Epithelial cell of prostate (primary cell): ENCODE results near the gene CLIC4.

Experiments used
- DNase-seq: peaks from one replicate; pipeline ENCODE4 v3.0.0-alpha.2; 2011; ENCODE audit warnings: low read depth, low spot score
- H3K27ac ChIP-seq: fragments of 450-650 bp; 2 replicates; pipeline ENCODE4 v1.5.1; 2017; ENCODE audit warnings: mild to moderate bottlenecking

Gene CLIC4

DNA sequence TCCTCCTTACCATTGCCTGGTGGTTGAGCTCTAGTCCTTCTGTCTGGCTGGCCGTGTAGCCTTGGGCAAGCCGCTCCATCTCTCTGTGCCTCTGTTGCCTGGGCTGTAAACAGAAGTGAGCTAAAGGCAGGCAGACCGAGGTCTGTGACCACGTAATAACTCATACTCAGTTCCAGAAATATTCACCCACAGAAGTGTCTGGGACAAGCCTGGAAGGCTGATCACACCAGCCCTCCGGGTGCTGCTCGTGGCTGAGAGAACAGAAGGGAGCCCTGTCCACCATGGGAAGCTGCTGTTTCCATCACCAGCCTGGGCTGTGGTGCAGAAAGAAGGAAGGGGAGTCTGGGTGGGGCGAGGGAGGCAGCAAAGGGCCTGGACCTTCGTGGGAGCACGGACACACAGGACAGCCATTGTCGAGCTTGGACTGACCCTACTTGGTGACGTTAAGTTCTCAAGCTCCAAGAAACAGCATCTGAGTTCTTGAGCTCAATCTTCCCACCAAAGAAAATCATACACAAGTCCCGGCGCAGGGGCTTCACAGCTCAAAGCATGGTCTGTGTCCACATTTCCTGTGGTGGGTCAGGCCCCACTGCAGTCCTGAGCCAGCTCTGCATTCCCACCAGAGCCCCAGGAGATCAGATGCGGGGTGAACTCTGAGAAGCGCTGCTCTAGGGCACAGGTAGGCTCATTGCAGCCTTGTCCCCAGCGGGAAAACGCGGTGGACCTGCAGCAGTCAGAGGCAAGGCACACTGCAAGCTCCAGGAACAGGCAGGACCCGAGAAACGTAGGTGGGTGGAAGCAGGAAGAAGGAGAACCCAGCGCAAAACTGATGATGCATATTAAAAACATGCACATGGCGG, 123.0 kb downstream of the CLIC4 start:
- no peak overlapping the region for H3K27ac ChIP-seq
- no peak for DNase-seq

DNA sequence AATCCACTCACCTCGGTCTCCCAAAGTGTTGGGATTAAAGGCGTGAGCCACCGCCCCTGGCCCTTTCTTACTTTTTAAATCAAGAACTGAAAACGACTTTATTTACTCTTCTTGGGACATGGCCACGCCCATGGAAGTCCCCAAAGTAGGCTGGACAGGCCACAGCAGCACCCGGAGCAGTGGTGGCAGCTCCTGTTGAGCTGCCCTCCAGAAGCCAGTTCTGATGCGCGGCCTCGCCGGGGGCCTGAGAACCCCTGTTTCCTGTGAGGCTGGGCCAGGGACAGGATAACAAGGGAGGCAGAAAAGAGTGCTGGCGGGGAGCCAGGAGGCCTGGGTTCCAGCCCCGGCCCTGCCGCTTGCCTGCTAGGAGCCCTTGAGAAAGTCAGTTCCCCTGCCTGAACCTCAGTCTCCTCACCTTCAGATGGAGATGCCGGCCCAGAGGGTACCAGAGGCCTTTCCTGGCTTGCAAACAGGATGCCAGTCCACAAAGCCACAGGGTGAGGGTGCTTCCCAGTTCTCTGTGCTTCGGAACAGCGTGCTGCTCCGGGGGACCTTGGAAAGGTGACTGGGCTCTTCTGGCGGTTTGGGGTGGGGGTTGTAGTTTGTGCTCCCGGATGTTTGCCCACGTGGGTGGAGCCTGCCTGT, 125.4 kb downstream of the CLIC4 start:
- no peak for DNase-seq
- H3K27ac ChIP-seq = no peak overlapping the region

GRCh38 chr1:24871306-24871901, 126.2 kb downstream of the CLIC4 start:
- DNase-seq = no peak
- no peak overlapping the region for H3K27ac ChIP-seq

DNA sequence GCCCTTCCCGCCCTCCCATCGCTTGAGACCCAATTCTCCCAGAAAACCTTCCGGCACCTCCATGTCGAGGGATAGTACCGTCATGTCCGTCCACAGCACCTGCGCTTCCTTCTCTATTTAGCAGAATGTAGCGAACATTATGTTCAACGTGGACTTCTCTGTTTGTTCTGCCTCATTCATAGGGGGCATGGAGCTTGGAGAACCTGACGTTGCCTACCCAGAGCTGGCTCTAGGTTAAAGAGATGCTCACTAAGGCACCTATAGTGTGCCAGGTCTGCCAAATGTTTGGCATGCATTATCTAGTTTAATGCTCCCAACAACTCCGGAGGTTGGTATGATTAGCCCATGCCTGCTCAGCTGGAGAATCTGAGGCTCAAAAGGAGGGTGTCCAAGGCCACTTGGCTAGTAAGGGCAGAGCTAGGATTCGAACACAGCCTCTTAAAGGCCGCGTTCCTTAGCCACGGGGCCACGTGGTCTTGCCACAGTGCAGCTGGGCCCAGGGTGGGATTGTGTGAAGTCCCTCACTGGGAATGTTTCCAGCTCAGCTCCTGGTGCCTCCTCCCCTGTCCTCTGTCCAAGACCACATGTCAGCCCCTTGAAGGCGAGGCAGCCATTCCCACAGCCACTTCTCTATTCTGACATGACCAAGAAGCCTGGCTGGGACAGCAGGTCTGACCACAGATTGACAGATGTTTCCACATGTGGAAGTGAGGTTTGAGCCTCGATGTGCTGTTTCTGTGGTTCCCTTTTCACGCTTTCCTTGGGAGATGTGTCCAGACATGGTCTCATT, 127.0 kb downstream of the CLIC4 start:
- H3K27ac ChIP-seq = no peak overlapping the region
- DNase-seq = no peak

DNA sequence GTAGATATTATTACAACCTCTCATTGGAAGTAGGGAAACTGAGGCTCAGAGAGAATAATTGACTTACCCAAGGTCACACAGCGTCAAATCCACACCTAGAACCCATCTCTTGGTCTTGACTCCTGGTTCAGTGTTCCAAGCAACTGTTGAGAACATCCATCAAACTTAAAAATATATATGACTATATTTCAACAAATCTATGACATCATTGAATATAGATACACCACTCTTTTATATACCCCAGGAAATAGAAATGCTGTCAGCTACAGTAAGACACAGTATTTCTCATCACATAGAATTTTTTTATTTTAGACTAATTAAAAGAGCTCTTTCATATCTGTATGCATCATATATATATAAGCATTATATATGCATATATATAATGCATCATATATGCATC, 127.9 kb downstream of the CLIC4 start:
- DNase-seq = no peak
- no peak overlapping the region for H3K27ac ChIP-seq

DNA sequence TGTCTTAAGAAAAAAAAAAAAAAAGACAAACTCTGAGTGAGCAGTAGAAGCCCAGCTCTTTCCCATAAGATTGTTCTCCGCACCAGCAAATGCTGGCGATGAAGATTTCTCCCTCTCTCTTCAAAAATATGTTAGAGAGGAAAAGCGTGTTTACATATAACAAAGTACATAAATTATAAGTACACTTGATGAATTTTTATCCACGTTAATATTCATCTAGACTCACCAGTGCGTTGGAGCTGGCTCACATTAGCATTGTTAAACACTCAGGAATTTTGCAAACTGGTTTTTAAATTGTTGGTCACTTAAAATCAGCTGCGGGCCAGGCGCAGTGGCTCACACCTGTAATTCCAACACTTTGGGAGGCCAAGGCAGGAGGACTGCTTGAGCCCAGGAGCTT, 128.8 kb downstream of the CLIC4 start:
- no peak for DNase-seq
- H3K27ac ChIP-seq = no peak overlapping the region

- DNase-seq = no peak
These were observed 129.5 kb downstream of the CLIC4 start for GRCh38 chr1:24874611-24875234.

DNA sequence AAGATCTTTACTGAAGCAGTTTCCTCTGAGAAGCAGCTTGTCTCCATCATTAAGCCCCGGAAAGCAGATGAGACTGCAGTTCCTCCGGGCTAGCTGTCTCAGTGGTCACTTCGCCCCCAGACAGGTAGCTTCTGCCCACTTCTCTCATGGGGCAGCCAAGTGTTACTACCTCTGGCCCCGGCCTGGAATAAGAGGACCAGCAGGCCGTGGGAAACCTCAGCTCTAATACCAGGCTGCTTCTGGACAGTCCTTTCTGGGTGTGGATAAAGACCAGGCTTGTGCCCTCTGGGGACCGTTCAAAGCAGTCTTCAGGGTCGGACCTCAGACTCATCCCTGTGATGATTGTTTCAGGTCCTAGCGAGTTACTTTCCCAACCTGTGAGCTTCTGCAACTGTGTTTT, 130.0 kb downstream of the CLIC4 start:
- H3K27ac ChIP-seq = no peak overlapping the region
- DNase-seq = no peak

More at GRCh38 chr1:24874611-24875234, 129.5 kb downstream of the CLIC4 start:
- no peak overlapping the region for H3K27ac ChIP-seq

- DNase-seq = no peak
- no peak overlapping the region for H3K27ac ChIP-seq
These were observed 130.8 kb downstream of the CLIC4 start for GRCh38 chr1:24875991-24876506.

DNA sequence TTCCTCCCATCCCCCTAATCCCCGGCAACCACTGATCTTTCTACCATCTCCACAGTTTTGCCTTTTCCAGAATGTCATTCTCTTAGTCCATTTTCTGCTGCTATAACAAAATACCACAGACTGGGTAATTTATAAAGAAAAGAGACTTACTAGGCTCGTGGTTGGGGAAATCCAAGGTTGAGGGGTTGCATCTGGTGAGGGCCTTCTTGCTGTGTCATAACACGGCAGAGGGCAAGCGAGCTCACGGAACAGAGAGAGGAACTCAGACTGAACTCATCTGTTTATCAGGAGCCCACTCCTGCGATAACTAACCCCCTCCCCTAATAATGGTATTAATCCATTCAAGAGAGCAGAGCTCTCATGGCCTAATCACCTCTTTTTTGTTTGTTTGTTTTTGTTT, 132.8 kb downstream of the CLIC4 start:
- no peak overlapping the region for H3K27ac ChIP-seq
- no peak for DNase-seq

DNA sequence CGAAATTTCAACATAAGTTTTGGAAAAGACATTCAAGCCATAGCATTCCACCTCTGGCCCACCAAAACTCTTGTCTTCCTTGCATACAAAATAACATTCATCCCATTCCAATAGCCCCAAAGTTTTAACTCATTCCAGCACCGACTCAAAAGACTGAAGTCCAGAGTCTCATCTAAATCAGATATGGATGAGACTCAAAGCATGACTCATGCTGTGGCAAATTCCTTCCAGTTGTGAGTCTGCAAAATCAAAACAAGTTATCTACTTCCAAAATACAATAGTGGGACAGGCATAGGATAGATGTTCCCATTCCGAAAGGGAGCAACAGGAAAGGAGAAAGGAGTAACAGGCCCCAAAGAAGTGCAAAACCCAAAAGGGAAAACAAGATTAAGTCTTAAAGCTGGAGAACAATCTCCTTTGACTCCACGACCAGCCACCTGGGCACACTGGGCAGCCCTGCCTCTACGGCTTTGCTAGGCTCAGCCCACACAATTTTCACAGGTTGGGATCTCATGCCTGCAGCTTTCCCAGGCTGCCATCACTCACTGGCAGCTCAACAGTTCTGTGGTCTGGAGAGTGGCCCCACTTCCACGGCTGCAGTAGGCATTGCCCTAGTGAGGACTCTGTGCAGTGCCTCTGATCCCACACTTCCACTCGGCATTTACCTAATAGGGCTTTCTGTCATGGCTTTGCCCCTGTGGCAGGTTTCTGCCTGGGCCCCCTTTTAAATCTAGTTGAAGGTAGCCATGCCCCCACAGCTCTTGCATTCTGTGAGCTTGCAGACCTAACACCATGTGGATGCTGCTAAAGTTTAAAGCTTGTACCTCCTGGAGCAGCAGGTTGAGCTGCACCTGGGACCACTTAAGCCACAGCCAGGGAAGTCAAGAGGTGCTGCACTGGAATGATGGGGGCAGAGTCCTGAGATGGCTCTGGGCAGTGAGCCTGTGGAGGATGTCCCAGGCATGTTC, 133.8 kb downstream of the CLIC4 start:
- no peak overlapping the region for H3K27ac ChIP-seq
- no peak for DNase-seq

GRCh38 chr1:24881034-24881433, 135.8 kb downstream of the CLIC4 start:
- no peak for DNase-seq
- H3K27ac ChIP-seq = no peak overlapping the region

DNA sequence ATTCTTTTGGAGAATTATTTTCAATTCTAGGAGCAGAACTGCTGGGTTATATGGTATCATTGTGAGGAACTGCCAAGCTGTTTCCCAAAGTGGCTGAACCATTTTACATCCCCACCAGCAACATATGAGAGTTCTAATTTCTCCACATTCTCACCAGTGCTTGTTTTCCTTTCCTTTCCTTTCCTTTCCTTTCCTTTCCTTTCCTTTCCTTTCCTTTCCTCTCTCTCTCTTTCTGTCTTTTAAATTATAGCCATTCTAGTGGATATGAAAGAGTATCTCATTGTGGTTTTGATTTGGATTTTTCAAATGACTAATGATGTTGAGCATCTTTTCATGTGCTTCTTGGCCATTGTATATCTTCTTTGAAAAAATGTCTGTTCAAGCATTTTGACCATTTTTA, 139.5 kb downstream of the CLIC4 start:
- H3K27ac ChIP-seq = no peak overlapping the region
- no peak for DNase-seq

GRCh38 chr1:24886241-24886640, 141.0 kb downstream of the CLIC4 start:
- no peak for DNase-seq
- no peak overlapping the region for H3K27ac ChIP-seq

- no peak for DNase-seq
These were observed 143.1 kb downstream of the CLIC4 start for GRCh38 chr1:24888061-24888970.

GRCh38 chr1:24888971-24889676, 143.9 kb downstream of the CLIC4 start:
- H3K27ac ChIP-seq = no peak overlapping the region
- no peak for DNase-seq

More at GRCh38 chr1:24888061-24888970, 143.1 kb downstream of the CLIC4 start:
- no peak overlapping the region for H3K27ac ChIP-seq

DNA sequence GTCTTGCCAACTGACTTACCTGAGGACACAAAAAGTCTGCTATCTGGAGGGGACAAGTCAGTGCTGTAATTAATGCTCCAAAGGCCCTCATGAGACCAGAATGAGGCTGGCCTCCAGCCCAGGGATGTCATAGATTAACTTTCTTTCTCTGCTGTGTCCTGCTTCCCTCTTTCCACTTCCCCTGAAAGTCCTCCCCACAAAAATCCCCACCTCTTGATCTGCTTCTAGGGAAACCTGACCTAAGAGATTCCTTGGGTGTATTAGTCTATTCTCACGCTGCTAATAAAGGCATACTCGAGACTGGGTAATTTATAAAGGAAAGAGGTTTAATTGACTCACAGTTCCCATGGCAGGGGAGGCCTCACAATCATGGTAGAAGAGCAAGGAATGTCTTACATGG, 145.6 kb downstream of the CLIC4 start:
- DNase-seq = no peak
- H3K27ac ChIP-seq = no peak overlapping the region
